Measurements from ENCODE around the gene NRG2. TPM values are rescaled to one million over a fixed set of nuclear protein-coding genes. Genes with fewer than 3 reads are reported as not detected.

Gene NRG2
- total RNA-seq, 1 experiment from 2014 or later: 0.91 TPM

GRCh38 chr5:139975306-139975705 is 67.8 kb downstream of the NRG2 start:
- H3K9me2 ChIP-seq (ENCODE audit: insufficient read depth): no peaks in the 10 kb centered on the region
- H3K27me3 ChIP-seq (ENCODE audit: insufficient read depth, low read length): no peaks in the 10 kb centered on the region
- H3K4me3 ChIP-seq (replicated peaks in 1 of 2; ENCODE audit: low read depth in 1 of 2, low read length in 2 of 2): no peak overlapping the region
- no peak overlapping the region for H3K9ac ChIP-seq (ENCODE audit: low read length)
- no peak for TF ChIP-seq EZH2phosphoT487 (IDR thresholded peaks at IDR 0.05; ENCODE audit: borderline replicate concordance)
- TF ChIP-seq CTCF (IDR thresholded peaks at IDR 0.05 in 2 of 3, conservative IDR thresholded peaks at IDR 0.05 in 1 of 3; ENCODE audit: borderline replicate concordance in 1 of 3, insufficient read depth in 1 of 3, low read depth in 2 of 3, low read length in 2 of 3): no peak
- TF ChIP-seq ZFX (IDR thresholded peaks at IDR 0.05): no peak
- TF ChIP-seq POLR2A (IDR thresholded peaks at IDR 0.05; ENCODE audit: borderline replicate concordance, extremely low read depth, insufficient read depth, insufficient read length): no peak
- no peak for TF ChIP-seq POLR2AphosphoS5 (IDR thresholded peaks at IDR 0.05; ENCODE audit: low read depth, low read length)
- TF ChIP-seq SP1 (IDR thresholded peaks at IDR 0.05; ENCODE audit: low read depth): no peak
- no peak for TF ChIP-seq JUND (IDR thresholded peaks at IDR 0.05)
- no peak for TF ChIP-seq ELF1 (IDR thresholded peaks at IDR 0.05; ENCODE audit: borderline replicate concordance, low read depth)
- TF ChIP-seq SIN3A (IDR thresholded peaks at IDR 0.05; ENCODE audit: low read depth): no peak
- no peak for TF ChIP-seq ATF3 (IDR thresholded peaks at IDR 0.05)
- no peak for TF ChIP-seq CEBPB (IDR thresholded peaks at IDR 0.05; ENCODE audit: low read depth)
- TF ChIP-seq SRF (IDR thresholded peaks at IDR 0.05; ENCODE audit: low read depth): no peak
- no peak for TF ChIP-seq MAX (IDR thresholded peaks at IDR 0.05)
- TF ChIP-seq RAD21 (IDR thresholded peaks at IDR 0.05; ENCODE audit: low read depth): no peak
- TF ChIP-seq, protein P1, sequence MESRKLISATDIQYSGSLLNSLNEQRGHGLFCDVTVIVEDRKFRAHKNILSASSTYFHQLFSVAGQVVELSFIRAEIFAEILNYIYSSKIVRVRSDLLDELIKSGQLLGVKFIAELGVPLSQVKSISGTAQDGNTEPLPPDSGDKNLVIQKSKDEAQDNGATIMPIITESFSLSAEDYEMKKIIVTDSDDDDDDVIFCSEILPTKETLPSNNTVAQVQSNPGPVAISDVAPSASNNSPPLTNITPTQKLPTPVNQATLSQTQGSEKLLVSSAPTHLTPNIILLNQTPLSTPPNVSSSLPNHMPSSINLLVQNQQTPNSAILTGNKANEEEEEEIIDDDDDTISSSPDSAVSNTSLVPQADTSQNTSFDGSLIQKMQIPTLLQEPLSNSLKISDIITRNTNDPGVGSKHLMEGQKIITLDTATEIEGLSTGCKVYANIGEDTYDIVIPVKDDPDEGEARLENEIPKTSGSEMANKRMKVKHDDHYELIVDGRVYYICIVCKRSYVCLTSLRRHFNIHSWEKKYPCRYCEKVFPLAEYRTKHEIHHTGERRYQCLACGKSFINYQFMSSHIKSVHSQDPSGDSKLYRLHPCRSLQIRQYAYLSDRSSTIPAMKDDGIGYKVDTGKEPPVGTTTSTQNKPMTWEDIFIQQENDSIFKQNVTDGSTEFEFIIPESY (IDR thresholded peaks at IDR 0.05; ENCODE audit: extremely low read depth, insufficient replicate concordance, low read length): no peak
- TF ChIP-seq ZNF274 (IDR thresholded peaks at IDR 0.05; ENCODE audit: low read depth, low read length): no peak
- TF ChIP-seq FOSL1 (IDR thresholded peaks at IDR 0.05; ENCODE audit: low read depth): no peak
- no peak overlapping the region for H2AFZ ChIP-seq (ENCODE audit: low read depth, low read length, poor library complexity, severe bottlenecking)
- ChIA-PET RAD21 (ENCODE audit: low non-redundant PET in 1 of 2, low total read pairs in 2 of 2, uncharacterized antibody in 2 of 2, unreplicated experiment in 2 of 2) (no interaction called here), POLR2A (no interaction called here), CTCF (no interaction called here)
- no peak overlapping the region for H3K27ac ChIP-seq (ENCODE audit: low read depth, low read length)
- H3K4me1 ChIP-seq (ENCODE audit: control insufficient read depth in 1 of 2, insufficient read depth in 2 of 2, low read length in 2 of 2): no peaks in the 10 kb centered on the region
- no TSS peak for BruUV-seq (replicated peaks)
- DNase-seq (ENCODE audit: low read depth, low spot score): no peak
- no peak for ATAC-seq
- no peaks in the 10 kb centered on the region for H3K36me3 ChIP-seq (ENCODE audit: control insufficient read depth in 1 of 2, insufficient read depth in 2 of 2, low read length in 2 of 2)
- H3K79me2 ChIP-seq (ENCODE audit: insufficient read depth, low read length): no peaks in the 10 kb centered on the region
- intact Hi-C loops (cut with micrococcal nuclease): no loop called here
- H3K9me3 ChIP-seq (ENCODE audit: control insufficient read depth in 1 of 2, insufficient read depth in 1 of 2, low read depth in 1 of 2, low read length in 2 of 2): no peaks in the 10 kb centered on the region
- no peak overlapping the region for H3K4me2 ChIP-seq (ENCODE audit: low read length)
- H4K20me1 ChIP-seq (ENCODE audit: insufficient read depth): no peaks in the 10 kb centered on the region
